SK-N-SH treated with all-trans-retinoic acid at 6 μM for 48 hours (cell line): ENCODE measurements around the gene ETFB.

Source experiments
- ATAC-seq: fragments of 200-7000 bp; cut with Tn5 transposase; 3 replicates; pipeline ENCODE4 v1.9.1; 2020; ENCODE audit warnings: mild to moderate bottlenecking, moderate library complexity
- ARNTL ChIP-seq: fragments of 450-650 bp; formaldehyde crosslinking; IDR thresholded peaks from 2 replicates; pipeline ENCODE4 v1.5.0; 2020; ENCODE audit warnings: low read depth, mild to moderate bottlenecking, moderate library complexity, borderline replicate concordance
- BACH2 ChIP-seq: fragments of 250-450 bp; sonication (Bioruptor Pico); IDR thresholded peaks from 2 replicates; pipeline ENCODE4 v1.9.0; 2021; ENCODE audit warnings: mild to moderate bottlenecking, borderline replicate concordance
- CREB5 ChIP-seq: fragments of 250-450 bp; sonication (Bioruptor Pico); IDR thresholded peaks from 2 replicates; pipeline ENCODE4 v1.5.1; 2020; ENCODE audit warnings: low read depth, mild to moderate bottlenecking, moderate library complexity
- CSRNP3 ChIP-seq: fragments of 250-450 bp; sonication (Bioruptor Pico); IDR thresholded peaks from 2 replicates; pipeline ENCODE4 v1.5.1; 2021; ENCODE audit warnings: mild to moderate bottlenecking, moderate library complexity
- ESRRG ChIP-seq: fragments of 250-450 bp; sonication (Bioruptor Pico); IDR thresholded peaks from 2 replicates; pipeline ENCODE4 v1.6.1; 2021; ENCODE audit warnings: mild to moderate bottlenecking
- GLIS3 ChIP-seq: fragments of 250-450 bp; sonication (Bioruptor Pico); IDR thresholded peaks from 2 replicates; pipeline ENCODE4 v1.5.0; 2020; ENCODE audit warnings: mild to moderate bottlenecking, moderate library complexity
- ISL1 ChIP-seq: fragments of 250-450 bp; sonication (Bioruptor Pico); IDR thresholded peaks from 2 replicates; pipeline ENCODE4 v2.1.2; 2022; ENCODE audit warnings: mild to moderate bottlenecking, moderate library complexity
- OSR1 ChIP-seq: fragments of 250-450 bp; sonication (Bioruptor Pico); IDR thresholded peaks from 2 replicates; pipeline ENCODE4 v1.8.0; 2022; ENCODE audit warnings: moderate library complexity, mild to moderate bottlenecking, inconsistent platforms
- PATZ1 ChIP-seq: fragments of 250-450 bp; sonication (Bioruptor Pico); IDR thresholded peaks from 2 replicates; pipeline ENCODE4 v1.8.0; 2020; ENCODE audit warnings: mild to moderate bottlenecking, moderate library complexity, borderline replicate concordance
- POU6F1 ChIP-seq: fragments of 250-450 bp; sonication (Bioruptor Pico); IDR thresholded peaks from 2 replicates; pipeline ENCODE4 v1.8.0; 2021; ENCODE audit warnings: low read depth, mild to moderate bottlenecking, moderate library complexity, borderline replicate concordance
- PPARA ChIP-seq: fragments of 250-450 bp; sonication (Bioruptor Pico); IDR thresholded peaks from 2 replicates; pipeline ENCODE4 v1.5.0; 2020; ENCODE audit warnings: mild to moderate bottlenecking, borderline replicate concordance
- RARB ChIP-seq: fragments of 250-450 bp; sonication (Bioruptor Pico); IDR thresholded peaks from 2 replicates; pipeline ENCODE4 v1.8.0; 2021; ENCODE audit warnings: mild to moderate bottlenecking, moderate library complexity
- SNAI2 ChIP-seq: fragments of 250-450 bp; sonication (Bioruptor Pico); IDR thresholded peaks from 2 replicates; pipeline ENCODE4 v1.5.0; 2020; ENCODE audit warnings: mild to moderate bottlenecking, moderate library complexity
- TOX ChIP-seq: fragments of 250-450 bp; sonication (Bioruptor Pico); IDR thresholded peaks from 2 replicates; pipeline ENCODE4 v1.8.0; 2021; ENCODE audit warnings: mild to moderate bottlenecking, moderate library complexity, borderline replicate concordance
- TSHZ2 ChIP-seq: fragments of 250-450 bp; sonication (Bioruptor Pico); IDR thresholded peaks from 2 replicates; pipeline ENCODE4 v1.5.0; 2020; ENCODE audit warnings: mild to moderate bottlenecking, moderate library complexity
- ZFP3 ChIP-seq: fragments of 250-450 bp; sonication (Bioruptor Pico); IDR thresholded peaks from 2 replicates; pipeline ENCODE4 v1.5.0; 2020; ENCODE audit warnings: mild to moderate bottlenecking, moderate library complexity
- ZFP30 ChIP-seq: fragments of 450-650 bp; formaldehyde crosslinking; IDR thresholded peaks from 2 replicates; pipeline ENCODE4 v1.5.0; 2022; ENCODE audit warnings: mild to moderate bottlenecking, moderate library complexity
- ZNF565 ChIP-seq: fragments of 450-650 bp; formaldehyde crosslinking; conservative IDR thresholded peaks from 2 replicates; pipeline ENCODE4 v1.5.0; 2020; ENCODE audit warnings: low read depth, mild to moderate bottlenecking, moderate library complexity
- ZNF70 ChIP-seq: fragments of 450-650 bp; formaldehyde crosslinking; IDR thresholded peaks from 2 replicates; pipeline ENCODE4 v1.5.0; 2020; ENCODE audit warnings: mild to moderate bottlenecking, moderate library complexity
- ZNF8 ChIP-seq: fragments of 450-650 bp; formaldehyde crosslinking; IDR thresholded peaks from 2 replicates; pipeline ENCODE4 v1.5.0; 2020; ENCODE audit warnings: mild to moderate bottlenecking, moderate library complexity

Gene ETFB

DNA sequence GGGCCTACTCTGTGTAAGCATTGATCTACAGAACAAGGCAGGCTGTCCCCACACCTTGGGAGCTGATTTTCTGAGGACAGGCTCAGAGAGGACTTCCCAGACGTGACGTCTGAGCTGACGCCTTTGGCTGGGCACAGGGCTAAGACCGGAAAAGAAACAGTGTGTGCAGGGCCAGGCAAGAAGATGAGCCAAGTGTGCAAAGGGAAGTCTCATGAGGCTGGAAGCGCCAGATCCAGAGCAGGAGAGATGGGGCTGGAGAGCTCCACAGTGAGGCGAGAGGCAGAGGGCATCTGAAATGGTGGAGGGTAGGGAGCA lies 42.1 kb downstream of the ETFB start (continued):
- TF ChIP-seq PATZ1 (CRISPR knock-in tag) = no peak

DNA sequence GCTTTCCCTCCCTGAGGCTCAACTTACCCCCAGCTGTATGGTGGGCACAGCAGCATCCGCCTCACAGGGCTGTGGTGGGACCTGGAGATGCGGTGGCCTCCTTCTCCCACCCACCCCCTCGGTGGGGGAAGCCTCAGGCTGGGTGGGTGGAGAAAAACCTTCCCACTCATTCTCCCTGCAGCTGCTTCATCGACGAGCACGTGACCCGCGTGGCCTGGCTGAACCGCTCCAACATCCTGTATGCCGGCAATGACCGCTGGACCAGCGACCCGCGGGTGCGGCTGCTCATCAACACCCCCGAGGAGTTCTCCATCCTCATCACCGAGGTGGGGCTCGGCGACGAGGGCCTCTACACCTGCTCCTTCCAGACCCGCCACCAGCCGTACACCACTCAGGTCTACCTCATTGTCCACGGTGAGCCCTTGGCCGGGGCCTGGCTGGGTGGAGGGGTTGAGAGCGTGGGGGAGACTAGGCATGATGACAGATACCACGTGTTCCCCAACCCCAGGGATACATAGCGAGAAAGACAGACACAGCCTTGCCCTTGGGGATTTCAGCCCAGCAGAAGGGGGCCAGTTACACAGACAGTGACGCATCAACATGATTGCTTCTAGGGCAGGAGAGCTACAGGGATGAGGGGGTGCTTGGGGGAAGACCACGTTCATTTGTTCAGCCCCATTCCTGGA lies 42.6 kb downstream of the ETFB start:
- TF ChIP-seq ZFP30 (CRISPR knock-in tag) (no peak), PPARA (CRISPR knock-in tag) (no peak), ZNF8 (CRISPR knock-in tag) (no peak), GLIS3 (CRISPR knock-in tag) (no peak), ARNTL (CRISPR knock-in tag) (no peak), ZNF565 (CRISPR knock-in tag) (no peak), ZNF70 (CRISPR knock-in tag) (no peak), ZFP3 (no peak), CREB5 (CRISPR knock-in tag) (no peak), TSHZ2 (CRISPR knock-in tag) (no peak), OSR1 (CRISPR knock-in tag) (no peak), SNAI2 (CRISPR knock-in tag) (no peak), TOX (CRISPR knock-in tag) (no peak), BACH2 (CRISPR knock-in tag) (no peak), PATZ1 (CRISPR knock-in tag) (no peak), ISL1 (CRISPR knock-in tag) (no peak), POU6F1 (CRISPR knock-in tag) (no peak)
- no peak for ATAC-seq

GRCh38 chr19:51321799-51322198 lies 44.4 kb downstream of the ETFB start:
- ATAC-seq = no peak
- TF ChIP-seq ZNF8 (CRISPR knock-in tag) (no peak), PATZ1 (CRISPR knock-in tag) (no peak), GLIS3 (CRISPR knock-in tag) (no peak), CSRNP3 (no peak), ZFP30 (CRISPR knock-in tag) (no peak), ZFP3 (no peak), ESRRG (CRISPR knock-in tag) (no peak), CREB5 (CRISPR knock-in tag) (no peak), ARNTL (CRISPR knock-in tag) (no peak), TOX (CRISPR knock-in tag) (no peak), SNAI2 (CRISPR knock-in tag) (no peak), RARB (CRISPR knock-in tag) (no peak), BACH2 (CRISPR knock-in tag) (no peak), ZNF565 (CRISPR knock-in tag) (no peak), ZNF70 (CRISPR knock-in tag) (no peak), OSR1 (CRISPR knock-in tag) (no peak)
